HG02763 (cell line): Measurements from ENCODE around the gene ZCCHC7.
"Not testable (repeated sequence)": the region's sequence is repeated elsewhere in the genome, so short reads cannot be mapped to it uniquely, and the experiment has no call there.

ENCODE experiments used
- ATAC-seq: cut with Tn5 transposase; IDR thresholded peaks from one replicate; pipeline ENCODE4 v1.9.1; 2021; ENCODE audit warnings: mild to moderate bottlenecking, moderate library complexity; ENCODE audit not compliant: unreplicated experiment

ZCCHC7 gene

DNA sequence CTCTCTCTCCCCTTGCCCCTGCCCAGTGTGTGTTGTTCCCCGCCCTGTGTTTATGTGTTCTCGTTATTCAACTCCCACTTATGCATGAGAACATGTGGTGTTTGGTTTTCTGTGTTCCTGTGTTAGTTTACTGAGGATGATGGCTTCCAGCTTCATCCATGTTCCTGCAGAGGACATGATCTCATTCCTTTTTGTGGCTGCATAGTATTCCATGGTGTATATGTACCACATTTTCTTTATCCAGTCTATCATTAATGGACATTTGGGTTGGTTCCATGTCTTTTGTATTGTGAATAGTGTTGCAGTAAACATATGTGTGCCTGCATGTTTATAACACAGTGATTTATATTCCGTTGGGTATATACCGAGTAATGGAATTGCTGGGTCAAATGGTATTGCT, 83.1 kb downstream of the ZCCHC7 start:
- ATAC-seq: not testable (repeated sequence)

- ATAC-seq: no peak
Observed at GRCh38 chr9:37206121-37206620, 85.8 kb downstream of the ZCCHC7 start.

DNA sequence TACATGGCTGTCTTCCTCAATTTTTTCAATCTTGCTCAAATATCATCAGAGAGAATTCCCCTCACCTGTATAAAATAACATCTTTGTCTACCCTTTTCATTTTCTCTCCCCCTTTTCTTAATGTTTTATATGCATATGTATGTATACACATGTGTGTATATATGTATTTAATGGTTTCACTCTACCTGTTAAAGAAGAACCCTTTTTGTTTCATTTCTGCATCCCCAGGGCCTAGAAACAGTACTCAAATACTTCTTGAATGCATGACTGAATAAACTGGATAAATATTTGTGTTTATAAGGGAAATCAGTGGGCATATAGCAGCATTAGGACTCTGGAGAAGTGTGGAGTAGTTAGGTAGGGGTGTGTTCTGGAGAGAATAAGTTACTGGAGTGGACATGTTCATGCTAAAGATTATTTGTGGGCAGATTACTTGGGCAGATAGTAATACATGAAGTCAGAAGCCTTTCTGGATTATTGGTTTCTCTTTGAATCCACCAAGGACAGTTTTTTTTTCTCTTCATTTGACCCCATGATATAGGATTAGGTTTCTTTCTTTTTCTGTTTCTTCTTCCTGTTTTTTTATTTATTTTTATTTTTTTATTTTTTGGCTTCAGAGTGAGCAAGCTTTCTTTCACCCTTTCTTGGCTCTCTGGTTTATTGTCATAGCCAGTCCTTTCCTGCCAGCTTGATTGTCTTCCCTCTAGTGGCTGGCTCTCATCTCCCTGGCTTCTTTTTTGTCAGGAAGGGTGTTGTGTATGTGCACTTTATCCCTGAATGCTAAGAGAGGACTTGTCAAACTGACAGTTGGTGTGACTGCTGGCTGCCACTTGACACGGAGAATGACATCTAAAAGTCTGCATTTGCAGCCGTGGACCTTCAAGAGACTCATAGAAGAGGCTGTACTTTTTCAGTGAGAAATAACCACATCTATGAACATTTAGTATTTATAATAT, 89.3 kb downstream of the ZCCHC7 start:
- ATAC-seq: no peak

DNA sequence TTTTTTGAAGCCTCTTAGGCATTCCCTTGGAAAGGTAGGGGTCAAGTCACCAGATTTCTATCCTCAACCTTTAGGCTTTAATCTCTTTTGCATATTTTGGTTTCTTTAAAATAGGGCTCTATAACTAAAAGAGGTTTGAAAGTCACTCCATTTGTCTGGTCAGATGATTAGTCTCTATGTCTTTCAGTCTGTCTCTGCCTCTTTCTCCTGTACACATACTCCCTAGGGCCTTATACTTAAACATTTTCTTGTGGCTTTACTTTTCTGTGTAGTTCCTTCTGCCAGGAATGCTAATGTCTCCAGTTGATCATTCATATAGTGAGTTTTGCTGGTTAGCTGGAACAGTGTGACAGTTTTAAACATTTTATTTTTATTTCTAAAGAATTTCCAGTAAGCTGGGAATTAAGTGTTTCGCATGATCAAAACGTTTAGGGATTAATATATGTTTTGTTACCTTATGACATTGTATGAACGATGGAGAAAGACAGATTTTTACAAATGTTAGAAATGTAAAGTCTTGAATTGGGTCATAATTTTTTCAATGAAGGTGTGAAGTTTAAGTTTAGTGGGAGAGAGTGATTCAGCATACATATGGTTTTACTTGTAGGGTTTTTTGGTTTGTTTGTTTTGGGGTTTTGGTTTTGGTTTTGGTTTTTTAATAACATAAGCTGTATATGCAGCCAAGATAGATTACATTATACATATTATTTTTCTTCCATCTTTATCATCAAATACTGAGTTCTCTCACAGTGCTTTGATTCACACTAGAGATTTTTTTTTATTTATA, 90.6 kb downstream of the ZCCHC7 start:
- ATAC-seq: no peak

DNA sequence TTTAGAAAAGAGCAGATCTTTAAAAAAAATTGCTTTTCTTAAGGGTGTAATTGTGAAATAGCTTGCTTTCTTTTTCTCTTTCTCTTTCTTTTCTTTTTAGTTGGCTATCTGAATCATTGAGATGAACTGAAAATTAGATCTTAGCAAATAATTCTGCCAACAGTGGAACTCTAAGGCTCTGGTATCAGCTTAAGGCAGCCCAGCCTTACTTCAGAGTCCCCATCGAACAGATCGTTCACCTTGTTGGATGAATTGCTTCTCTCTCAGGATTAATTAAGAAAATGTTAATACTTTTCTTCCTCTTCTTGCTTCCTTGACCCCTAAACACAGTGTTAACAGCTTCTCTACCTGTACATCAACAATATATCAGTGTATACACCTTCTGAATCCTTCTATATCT, 92.1 kb downstream of the ZCCHC7 start:
- ATAC-seq: no peak

DNA sequence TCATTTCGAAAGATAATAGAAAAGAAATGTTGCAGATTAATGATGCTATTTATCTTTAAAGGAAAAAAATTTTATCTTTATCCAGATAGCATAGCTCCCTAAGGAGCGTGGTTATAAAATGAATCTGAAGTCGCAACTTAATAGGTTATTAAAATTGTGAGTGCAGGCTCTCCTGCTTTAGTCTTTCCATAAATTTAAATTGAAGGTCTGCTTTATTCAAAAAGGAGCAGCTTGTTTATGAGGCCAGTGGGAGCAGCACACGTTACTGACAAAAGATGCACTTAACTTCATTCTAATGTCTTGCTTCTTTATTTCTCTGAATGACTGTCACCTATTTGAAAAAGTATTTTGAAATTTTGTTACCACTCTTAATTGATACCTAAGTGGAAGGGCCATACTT, 95.0 kb downstream of the ZCCHC7 start:
- ATAC-seq: no peak

- ATAC-seq: no peak
Observed at GRCh38 chr9:37215830-37216229, 95.5 kb downstream of the ZCCHC7 start.

DNA sequence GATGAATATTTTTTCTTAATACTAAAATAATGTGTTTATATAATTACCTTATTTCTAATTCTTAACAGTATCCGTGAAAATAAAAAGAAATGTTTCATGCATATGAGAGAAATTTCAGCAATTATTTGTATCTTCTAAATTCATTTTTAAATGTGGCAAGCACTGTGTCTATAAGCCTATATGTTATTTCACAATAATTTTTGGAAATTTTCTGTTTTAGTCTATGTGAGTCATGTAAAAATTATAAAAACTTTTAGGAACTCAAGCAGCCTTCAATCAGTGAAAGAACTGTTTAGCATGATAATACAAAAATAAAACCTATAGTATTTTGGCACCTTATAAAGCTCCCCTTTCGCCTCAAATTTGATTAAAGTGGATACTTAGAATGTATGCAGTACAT, 96.8 kb downstream of the ZCCHC7 start:
- ATAC-seq: no peak

DNA sequence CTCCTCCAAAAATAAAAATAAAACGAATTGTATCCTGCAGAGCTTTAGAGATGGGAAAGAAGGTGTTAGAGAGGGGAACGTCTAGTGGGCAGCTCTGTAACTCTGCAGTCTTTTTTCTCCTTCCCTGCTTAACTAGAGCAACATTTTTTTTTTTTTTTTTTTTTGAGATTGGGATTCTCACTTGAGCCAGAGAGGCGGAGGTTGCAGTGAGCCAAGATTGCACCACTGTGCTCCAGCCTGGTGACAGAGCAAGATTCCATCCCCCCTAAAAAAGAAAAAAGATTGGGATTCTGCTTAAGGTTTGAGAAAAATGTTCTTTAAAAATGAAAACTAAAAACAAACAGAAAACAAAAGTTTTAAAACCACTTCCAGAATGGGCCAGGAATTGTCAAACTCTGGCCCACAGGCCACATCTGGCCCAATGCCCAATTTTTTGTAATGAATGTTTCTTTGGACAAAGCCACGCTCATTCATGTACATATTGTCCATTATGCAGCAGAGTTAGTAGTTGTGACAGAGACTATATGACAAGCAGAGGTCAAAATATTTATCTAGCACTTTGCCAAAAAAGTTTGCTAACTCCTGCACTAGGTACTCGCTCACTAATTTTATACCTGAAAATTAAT, 98.5 kb downstream of the ZCCHC7 start:
- ATAC-seq: no peak

GRCh38 chr9:37220971-37221370, 100.6 kb downstream of the ZCCHC7 start:
- no peak for ATAC-seq

- no peak for ATAC-seq
Observed at GRCh38 chr9:37221489-37222106, 101.2 kb downstream of the ZCCHC7 start.

DNA sequence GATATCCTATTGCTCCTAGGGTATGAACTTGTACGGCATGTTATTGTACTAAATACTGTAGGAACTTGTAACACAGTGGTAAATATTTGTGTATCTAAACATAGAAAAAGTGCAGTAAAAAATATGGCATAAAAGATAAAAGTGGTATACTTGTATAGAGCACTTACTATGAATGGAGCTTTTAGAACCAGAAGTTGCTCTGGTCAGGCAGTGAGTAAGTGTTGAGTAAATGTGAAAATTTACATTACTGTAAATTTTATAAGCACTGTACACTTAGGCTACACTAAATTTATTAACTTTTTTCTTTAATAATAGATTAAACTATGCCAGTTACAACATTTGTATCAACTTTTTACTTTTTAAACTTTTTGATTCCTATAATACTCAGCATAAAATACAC, 109.1 kb downstream of the ZCCHC7 start:
- ATAC-seq: no peak

- no peak for ATAC-seq
Observed at GRCh38 chr9:37229882-37230482, 109.6 kb downstream of the ZCCHC7 start.

- no peak for ATAC-seq
Observed at GRCh38 chr9:37236822-37237221, 116.4 kb downstream of the ZCCHC7 start.

DNA sequence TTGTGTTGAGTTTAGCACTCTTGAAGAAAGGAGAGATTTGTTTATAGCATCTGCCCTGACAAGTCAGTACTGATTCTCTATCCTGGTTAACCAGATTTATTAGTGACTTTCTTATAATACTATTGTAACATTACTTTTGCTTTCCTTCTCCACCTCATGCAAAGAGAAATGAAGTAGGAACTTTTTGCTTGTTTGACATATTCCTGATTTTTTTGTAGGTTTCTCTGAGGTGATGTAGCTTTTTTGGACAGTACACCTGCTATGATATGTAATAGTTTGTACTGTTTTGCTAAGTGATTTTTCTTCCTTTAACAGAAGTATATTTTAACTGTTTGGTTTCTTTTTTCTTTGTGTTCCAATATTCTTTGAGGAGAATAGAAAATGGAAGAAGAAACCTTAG, 117.7 kb downstream of the ZCCHC7 start:
- no peak for ATAC-seq

DNA sequence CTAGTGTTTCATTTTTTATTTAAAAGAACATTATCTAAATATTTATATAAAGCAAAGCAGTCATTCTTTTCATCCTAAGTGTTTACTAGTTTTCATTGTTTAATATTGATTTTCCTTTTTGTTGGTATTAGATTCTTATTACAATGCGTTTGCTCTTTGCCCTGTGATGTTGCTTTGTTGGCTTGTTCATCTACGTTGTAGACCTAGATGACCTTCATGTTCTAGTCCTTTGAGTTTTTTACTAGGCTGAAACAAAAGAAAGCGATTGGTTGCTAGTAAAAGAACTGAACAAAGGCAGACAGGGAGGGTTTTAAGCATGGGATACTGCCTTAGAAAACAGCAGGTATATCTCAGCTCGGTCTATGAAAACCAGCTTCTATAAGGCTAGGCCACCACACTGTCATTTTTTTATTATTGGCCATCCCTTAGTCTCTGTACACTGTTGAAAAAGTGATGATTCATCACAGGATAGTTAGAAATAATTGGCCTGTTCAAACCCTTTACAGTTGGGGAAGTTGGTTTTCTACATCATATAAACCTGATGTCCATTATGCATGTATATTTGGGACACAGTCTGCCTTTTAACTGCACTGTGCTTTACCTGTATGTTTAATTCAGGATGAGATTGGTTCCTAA, 119.0 kb downstream of the ZCCHC7 start:
- no peak for ATAC-seq

DNA sequence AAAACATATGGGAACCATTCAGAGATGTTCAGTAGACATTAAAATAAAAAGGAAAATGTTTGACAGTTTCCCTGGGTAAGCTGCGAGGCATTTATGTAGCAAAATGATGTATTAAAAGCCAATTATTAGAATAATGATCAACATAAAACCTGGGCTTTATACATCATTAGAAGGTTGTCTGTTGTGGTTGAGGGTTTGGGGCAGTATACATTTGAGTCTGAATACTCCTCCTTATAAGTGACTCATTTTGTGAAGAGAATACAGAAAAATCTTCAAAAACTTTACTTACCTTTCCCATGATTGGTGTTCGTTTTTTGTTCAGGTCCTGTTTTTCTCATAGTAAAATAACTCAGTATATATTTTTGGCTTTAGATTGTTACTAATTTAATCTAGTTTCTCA, 119.5 kb downstream of the ZCCHC7 start:
- ATAC-seq: no peak

DNA sequence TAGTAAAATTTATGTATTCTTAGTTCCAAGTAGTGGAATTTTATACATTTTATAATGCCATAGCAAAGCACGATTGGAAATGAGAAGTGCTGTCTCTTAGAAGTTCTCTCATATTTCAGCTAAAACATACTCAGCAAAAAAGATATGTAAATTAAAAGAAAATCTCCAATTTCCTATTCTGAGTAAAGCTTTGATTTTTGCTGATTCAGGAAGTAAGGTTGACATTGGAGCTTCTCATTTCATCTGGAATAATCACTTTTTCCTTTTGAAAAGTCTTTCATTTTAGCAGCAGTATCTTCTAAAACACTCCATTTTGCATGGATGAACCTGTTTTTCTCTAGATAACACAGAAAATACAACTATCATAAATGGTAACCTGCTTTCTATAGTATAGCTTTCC, 121.0 kb downstream of the ZCCHC7 start:
- no peak for ATAC-seq

DNA sequence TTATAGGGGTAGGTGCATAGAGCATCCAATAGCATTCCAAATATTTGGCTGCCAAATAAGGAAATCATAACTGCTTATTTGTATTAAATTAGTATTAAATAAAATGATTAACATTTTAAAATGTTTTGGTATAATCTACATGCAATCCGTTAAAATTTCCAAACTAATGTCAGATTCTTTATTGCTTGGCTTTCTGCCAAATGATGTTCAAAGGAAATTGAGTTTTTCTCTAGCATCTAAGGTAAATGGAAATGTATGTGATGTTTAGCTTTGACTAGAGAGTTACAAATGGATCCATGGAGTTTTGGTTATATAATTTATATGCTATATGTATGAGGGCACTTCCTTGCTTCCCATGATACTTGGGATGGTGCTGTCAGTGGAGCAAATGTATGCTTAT, 121.7 kb downstream of the ZCCHC7 start:
- no peak for ATAC-seq
